ENCODE measurements around the gene WIZ.

The WIZ gene

GRCh38 chr19:15431396-15432017, 18.2 kb downstream of the WIZ start:
- in situ Hi-C loops (cut with HindIII; ENCODE audit: low sequenced_read_pairs) = no loop called here

GRCh38 chr19:15430526-15431120, 19.1 kb downstream of the WIZ start:
- in situ Hi-C loops (cut with HindIII; ENCODE audit: low sequenced_read_pairs) = no loop called here

GRCh38 chr19:15429825-15430467, 19.8 kb downstream of the WIZ start:
- in situ Hi-C loops (cut with HindIII; ENCODE audit: low sequenced_read_pairs) = no loop called here

GRCh38 chr19:15428956-15429824, 20.6 kb downstream of the WIZ start:
- in situ Hi-C loops (cut with HindIII; ENCODE audit: low sequenced_read_pairs) = no loop called here

- in situ Hi-C loops (cut with HindIII; ENCODE audit: low sequenced_read_pairs) = no loop called here
Measured at GRCh38 chr19:15427991-15428471, 21.7 kb downstream of the WIZ start.

- in situ Hi-C loops (cut with HindIII; ENCODE audit: low sequenced_read_pairs) = no loop called here
Measured at GRCh38 chr19:15427350-15427700, 22.4 kb downstream of the WIZ start.

- in situ Hi-C loops (cut with HindIII; ENCODE audit: low sequenced_read_pairs) = no loop called here
Measured at GRCh38 chr19:15426485-15427349, 23.0 kb downstream of the WIZ start.

- in situ Hi-C loops (cut with HindIII; ENCODE audit: low sequenced_read_pairs) = no loop called here
Measured at GRCh38 chr19:15425321-15425950, 24.3 kb downstream of the WIZ start.

- in situ Hi-C loops (cut with HindIII; ENCODE audit: low sequenced_read_pairs) = no loop called here
Measured at GRCh38 chr19:15424692-15425272, 25.0 kb downstream of the WIZ start.

GRCh38 chr19:15424121-15424520, 25.6 kb downstream of the WIZ start:
- in situ Hi-C loops (cut with HindIII; ENCODE audit: low sequenced_read_pairs) = no loop called here

- in situ Hi-C loops (cut with HindIII; ENCODE audit: low sequenced_read_pairs) = no loop called here
Measured at GRCh38 chr19:15423130-15423529, 26.6 kb downstream of the WIZ start.

GRCh38 chr19:15422296-15423075, 27.3 kb downstream of the WIZ start:
- in situ Hi-C loops (cut with HindIII; ENCODE audit: low sequenced_read_pairs) = no loop called here

GRCh38 chr19:15421721-15422260, 28.0 kb downstream of the WIZ start:
- in situ Hi-C loops (cut with HindIII; ENCODE audit: low sequenced_read_pairs) = no loop called here

GRCh38 chr19:15421136-15421695, 28.5 kb downstream of the WIZ start:
- in situ Hi-C loops (cut with HindIII; ENCODE audit: low sequenced_read_pairs) = no loop called here

- in situ Hi-C loops (cut with HindIII; ENCODE audit: low sequenced_read_pairs) = no loop called here
Measured at GRCh38 chr19:15419413-15420025, 30.2 kb downstream of the WIZ start.

- in situ Hi-C loops (cut with HindIII; ENCODE audit: low sequenced_read_pairs) = no loop called here
Measured at GRCh38 chr19:15418579-15419412, 31.0 kb downstream of the WIZ start, which contains the start of gene AKAP8L. AKAP8L (minus strand) TSS chr19:15418988; CDS start chr19:15418923, 65 bp downstream.

GRCh38 chr19:15418231-15418578, 31.6 kb downstream of the WIZ start:
- in situ Hi-C loops (cut with HindIII; ENCODE audit: low sequenced_read_pairs) = no loop called here
